Measurements from ENCODE around the gene MSMB. TPM values are rescaled to one million over a fixed set of nuclear protein-coding genes. Genes with fewer than 3 reads are reported as not detected.

MSMB gene
- total RNA-seq, 1 experiment from 2014 or later: not detected

- intact Hi-C loops (cut with micrococcal nuclease; ENCODE audit: unreplicated experiment): no loop called here
- CTCF ChIA-PET: no interaction called here
- BruUV-seq (replicated peaks): no TSS peak
- no peak overlapping the region for H3K27ac ChIP-seq (ENCODE audit: low read depth, low read length, poor library complexity, severe bottlenecking)
- H3K9me3 ChIP-seq (ENCODE audit: low read depth, low read length, poor library complexity, severe bottlenecking): no peaks in the 10 kb centered on the region
- no peak for DNase-seq (ENCODE audit: low spot score)
- no peak overlapping the region for H3K4me3 ChIP-seq (ENCODE audit: low read depth, low read length, poor library complexity, severe bottlenecking)
- no peaks in the 10 kb centered on the region for H3K36me3 ChIP-seq (ENCODE audit: insufficient read depth, low read length, poor library complexity, severe bottlenecking)
- no peaks in the 10 kb centered on the region for H3K4me1 ChIP-seq (ENCODE audit: insufficient read depth, low read length, poor library complexity, severe bottlenecking)
- TF ChIP-seq CTCF (conservative IDR thresholded peaks at IDR 0.05; ENCODE audit: low read depth, low read length) (no peak), EZH2 (IDR thresholded peaks at IDR 0.05; ENCODE audit: borderline replicate concordance, low read depth, low read length, poor library complexity, severe bottlenecking) (no peak)
- POLR2A ChIA-PET (ENCODE audit: low non-redundant PET): no interaction called here
- peaks cover 18% of the 10 kb centered on the region for H3K27me3 ChIP-seq (replicated peaks; ENCODE audit: insufficient read depth, low read depth, low read length, poor library complexity)
These were observed 6.1 kb downstream of the MSMB start for GRCh38 chr10:46040004-46040403.

GRCh38 chr10:46037107-46037825, 8.8 kb downstream of the MSMB start:
- no peak overlapping the region for H3K27ac ChIP-seq (ENCODE audit: low read depth, low read length, poor library complexity, severe bottlenecking)
- intact Hi-C loops (cut with micrococcal nuclease; ENCODE audit: unreplicated experiment): no loop called here
- H3K27me3 ChIP-seq (replicated peaks; ENCODE audit: insufficient read depth, low read depth, low read length, poor library complexity): peaks cover 14% of the 10 kb centered on the region
- ChIA-PET POLR2A (ENCODE audit: low non-redundant PET) (no interaction called here), CTCF (no interaction called here)
- BruUV-seq (replicated peaks): no TSS peak
- no peak for DNase-seq (ENCODE audit: low spot score)
- no peaks in the 10 kb centered on the region for H3K36me3 ChIP-seq (ENCODE audit: insufficient read depth, low read length, poor library complexity, severe bottlenecking)
- H3K4me1 ChIP-seq (ENCODE audit: insufficient read depth, low read length, poor library complexity, severe bottlenecking): no peaks in the 10 kb centered on the region
- TF ChIP-seq EZH2 (IDR thresholded peaks at IDR 0.05; ENCODE audit: borderline replicate concordance, low read depth, low read length, poor library complexity, severe bottlenecking) (no peak), CTCF (conservative IDR thresholded peaks at IDR 0.05; ENCODE audit: low read depth, low read length) (no peak)
- no peak overlapping the region for H3K4me3 ChIP-seq (ENCODE audit: low read depth, low read length, poor library complexity, severe bottlenecking)
- no peaks in the 10 kb centered on the region for H3K9me3 ChIP-seq (ENCODE audit: low read depth, low read length, poor library complexity, severe bottlenecking)

DNA sequence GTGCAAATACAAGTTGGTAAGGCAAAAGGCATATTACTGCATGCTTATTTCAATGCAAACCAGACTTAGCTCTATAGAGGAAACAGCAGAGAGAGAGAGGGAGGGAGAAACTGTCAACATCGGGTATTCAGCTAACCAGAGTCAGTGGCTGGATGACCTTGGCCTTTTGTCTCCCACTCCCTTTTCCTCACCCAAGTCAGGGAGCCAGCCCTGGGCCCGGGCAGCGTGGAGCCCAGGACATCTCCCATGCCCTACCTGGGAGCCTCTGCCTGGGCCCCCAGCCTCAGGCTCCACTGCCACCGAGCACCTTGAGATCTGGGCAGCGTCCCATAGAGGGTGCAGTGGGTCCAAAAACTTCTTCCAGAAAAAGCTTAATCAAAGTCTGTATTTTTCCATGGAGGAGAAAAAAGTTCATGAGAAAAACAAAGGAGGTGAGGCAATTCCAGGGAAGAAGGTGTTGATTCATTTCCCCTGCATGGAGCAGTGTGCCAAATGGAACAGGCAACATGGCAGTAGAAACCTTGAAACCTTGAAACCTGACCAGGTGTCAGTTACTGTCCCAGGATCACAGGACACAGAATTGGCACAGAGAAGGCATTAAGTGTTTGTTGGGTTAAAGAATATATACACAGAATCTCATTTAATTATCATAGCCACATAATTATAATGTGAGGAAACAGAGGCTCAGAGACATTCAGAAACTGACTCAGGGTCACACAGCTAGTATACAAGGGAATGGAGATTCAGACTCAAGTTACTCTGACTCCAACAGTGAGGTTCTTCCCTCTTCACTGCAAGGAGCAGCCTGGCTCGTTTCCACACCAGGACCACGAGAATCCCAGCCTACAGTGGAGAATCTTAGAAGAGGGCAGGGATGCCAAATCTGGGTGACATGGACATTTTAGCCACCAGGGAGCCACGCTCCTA, 9.9 kb downstream of the MSMB start:
- CTCF ChIA-PET: no interaction called here
- Histone ChIP-seq H3K27me3 (replicated peaks; ENCODE audit: insufficient read depth, low read depth, low read length, poor library complexity) (peaks cover 7% of the 10 kb centered on the region), H3K36me3 (ENCODE audit: insufficient read depth, low read length, poor library complexity, severe bottlenecking) (no peaks in the 10 kb centered on the region), H3K27ac (ENCODE audit: low read depth, low read length, poor library complexity, severe bottlenecking) (no peak overlapping the region), H3K4me1 (ENCODE audit: insufficient read depth, low read length, poor library complexity, severe bottlenecking) (no peaks in the 10 kb centered on the region), H3K4me3 (ENCODE audit: low read depth, low read length, poor library complexity, severe bottlenecking) (no peak overlapping the region), H3K9me3 (ENCODE audit: low read depth, low read length, poor library complexity, severe bottlenecking) (no peaks in the 10 kb centered on the region)
- intact Hi-C loops (cut with micrococcal nuclease; ENCODE audit: unreplicated experiment): no loop called here
- TF ChIP-seq CTCF (conservative IDR thresholded peaks at IDR 0.05; ENCODE audit: low read depth, low read length) (no peak), EZH2 (IDR thresholded peaks at IDR 0.05; ENCODE audit: borderline replicate concordance, low read depth, low read length, poor library complexity, severe bottlenecking) (no peak)
- no TSS peak for BruUV-seq (replicated peaks)
- no peak for DNase-seq (ENCODE audit: low spot score)
- POLR2A ChIA-PET (ENCODE audit: low non-redundant PET): no interaction called here

Data from A673 (cell line).